ENCODE measurements around the gene ZNF546.

Gene ZNF546

DNA sequence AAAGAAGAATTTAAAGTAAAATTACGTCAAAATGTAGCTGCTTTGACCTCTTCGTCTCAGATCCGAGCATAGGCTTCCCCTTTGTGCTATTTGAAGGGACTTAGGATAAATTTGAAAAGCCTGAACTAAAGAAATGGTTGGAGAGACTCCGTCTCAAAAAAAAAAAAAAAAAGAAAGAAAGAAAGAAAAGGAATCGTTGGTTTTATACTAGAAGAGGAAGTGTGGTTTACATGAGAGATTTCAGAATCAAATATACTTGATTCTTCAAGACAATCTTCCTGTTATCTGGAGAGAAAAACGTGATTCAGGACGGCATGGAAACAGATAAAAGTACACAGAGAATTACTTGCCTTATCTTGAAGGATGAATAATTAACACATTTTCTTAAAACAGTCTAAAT is 59.6 kb downstream of the ZNF546 start:
- FAIRE-seq, result peak; percentile 65

DNA sequence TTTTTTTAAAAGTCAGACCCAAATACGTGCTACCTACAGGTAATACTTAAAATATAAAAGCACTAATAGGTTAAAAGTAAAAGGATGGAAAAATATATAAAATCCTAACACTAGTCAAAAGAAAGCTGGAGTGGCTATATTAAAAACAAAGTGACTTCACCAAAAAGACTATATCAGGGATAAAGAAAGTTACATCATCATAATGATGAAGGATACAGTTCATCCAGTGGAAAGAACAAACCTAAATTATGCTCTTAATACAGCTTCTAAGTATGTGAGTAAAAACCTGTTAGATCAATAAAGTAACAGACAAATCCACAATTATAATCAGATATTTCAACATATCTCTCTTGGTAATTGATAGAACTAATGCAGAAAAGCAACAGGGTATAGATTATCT is 60.3 kb downstream of the ZNF546 start:
- no peak for FAIRE-seq

DNA sequence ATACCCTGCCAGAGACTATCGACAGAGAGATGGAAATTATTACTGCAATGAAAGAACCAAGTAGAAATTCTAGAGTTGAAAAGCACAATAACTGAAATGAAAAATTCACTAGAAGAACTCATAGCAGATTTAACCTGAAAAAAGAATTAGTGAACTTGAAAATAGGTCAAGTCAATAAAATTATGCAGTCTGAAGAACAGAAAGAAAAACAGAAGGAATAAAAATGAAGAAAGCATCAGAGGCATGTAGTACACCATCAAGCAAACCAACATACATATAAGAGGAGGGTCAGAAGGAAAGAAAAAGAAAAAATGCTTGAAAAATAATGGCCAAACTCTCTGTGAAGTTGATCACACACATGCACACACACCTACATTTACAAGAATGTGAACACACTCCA is 62.8 kb downstream of the ZNF546 start:
- FAIRE-seq, result no peak

- no peak for FAIRE-seq
Observed at GRCh38 chr19:40070058-40070457, 73.2 kb downstream of the ZNF546 start.
